Endothelial cell of coronary artery (primary cell): ENCODE measurements around the gene DNAJC24. TPM values are rescaled to one million over a fixed set of nuclear protein-coding genes. Genes with fewer than 3 reads are reported as not detected.

Source experiments
- total RNA-seq: library from RNA; depleted of rRNA; stranded (reverse); fragments of >200 nt; gene quantifications from 2 replicates; pipeline ENCODE4 v1.2.3, GENCODE V29; 2014

Gene DNAJC24, protein sequence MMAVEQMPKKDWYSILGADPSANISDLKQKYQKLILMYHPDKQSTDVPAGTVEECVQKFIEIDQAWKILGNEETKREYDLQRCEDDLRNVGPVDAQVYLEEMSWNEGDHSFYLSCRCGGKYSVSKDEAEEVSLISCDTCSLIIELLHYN
- total RNA-seq, result 15.2 and 17.8 TPM in 2 replicates

DNA sequence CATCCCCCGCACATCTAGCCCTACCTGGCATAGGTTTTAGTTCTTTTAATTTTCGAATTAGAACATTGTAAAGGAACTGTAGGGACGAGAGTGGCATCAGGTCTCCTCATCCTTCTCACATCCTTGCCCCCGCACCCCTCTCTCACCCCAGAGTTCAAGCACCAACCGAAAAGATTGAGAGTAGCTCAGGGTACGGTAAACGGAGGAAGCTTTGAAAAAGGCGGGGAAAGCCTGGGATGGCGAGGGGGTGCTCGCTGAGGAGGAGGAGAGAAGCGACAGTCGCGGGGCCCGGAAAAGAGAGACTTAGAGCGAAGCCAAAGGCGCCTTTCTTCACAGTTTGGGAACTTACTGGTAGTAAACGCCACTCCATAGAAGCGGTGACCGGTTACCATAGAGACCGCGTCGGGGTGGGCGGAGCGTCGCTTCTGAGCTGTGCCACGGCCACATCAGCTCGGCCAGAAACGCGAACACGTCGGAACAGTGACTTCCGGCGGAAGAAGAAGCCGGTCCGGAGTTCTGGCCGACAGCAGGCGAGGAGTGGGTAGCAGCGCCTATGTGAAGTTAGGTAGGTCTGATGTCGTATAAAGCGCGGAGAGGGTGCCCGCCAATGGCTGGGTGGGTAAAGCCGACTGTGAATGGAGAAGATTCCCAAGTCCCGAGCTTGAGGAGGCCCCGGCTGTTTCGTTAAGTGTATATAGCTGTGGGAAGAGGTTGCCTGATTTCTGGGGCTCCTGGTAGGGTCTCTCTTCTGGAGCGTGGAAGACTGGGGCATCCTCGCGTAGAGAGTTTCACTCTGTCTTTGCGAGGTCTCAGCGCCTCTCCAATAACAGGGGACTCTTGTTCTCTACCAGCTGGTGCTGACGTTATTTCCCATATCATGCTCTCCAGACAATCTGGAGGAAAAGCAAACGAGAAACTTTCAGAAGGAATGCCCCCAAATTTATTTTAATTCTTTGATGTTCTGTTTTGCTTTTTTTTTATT, at the start of gene DNAJC24, which contains the start of gene DCDC1:
Gene DNAJC24 (plus strand): TSS at position 513 of the 982 bp plus-strand sequence. CDS start 889 bp downstream, outside the sequence.
Gene DCDC1 (minus strand): TSS at position 392 of the 982 bp plus-strand sequence. CDS start 41,459 bp downstream, outside the sequence.

Other genes starting within 250 kb of the DNAJC24 start
- gene DCDC1, start 121 bp upstream of the DNAJC24 start, total RNA-seq, result under 0.01 and 0.27 TPM in 2 replicates
- 8.3 and 9.1 TPM in 2 replicates for gene IMMP1L, start 139.8 kb downstream of the DNAJC24 start, total RNA-seq
- gene ELP4, start 139.9 kb downstream of the DNAJC24 start, total RNA-seq, result 13.2 and 16.4 TPM in 2 replicates